Measurements from ENCODE around the gene CD96.

Gene CD96

DNA sequence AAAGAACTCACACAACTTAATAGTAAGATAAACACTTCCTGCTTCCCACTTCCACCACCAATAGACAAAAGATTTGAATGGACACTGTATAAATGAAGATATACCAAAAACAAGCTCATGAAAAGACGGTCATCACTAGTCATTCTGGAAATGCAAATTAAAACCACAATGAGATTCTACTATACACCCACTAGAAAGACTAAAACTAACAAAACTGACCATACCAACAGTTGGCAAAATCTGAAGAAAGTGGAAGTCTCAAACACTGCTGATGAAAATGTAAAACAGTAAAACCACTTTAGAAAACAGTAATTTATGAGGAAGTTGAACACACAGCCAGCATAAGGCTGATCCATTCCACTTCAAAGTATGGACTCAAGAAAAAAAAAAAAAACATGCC, 35.6 kb upstream of the CD96 start:
- Histone ChIP-seq H4K20me1 (ENCODE audit: insufficient read depth) (no peaks in the 10 kb centered on the region), H3K79me2 (ENCODE audit: insufficient read depth, low read depth) (no peaks in the 10 kb centered on the region), H3K27me3 (ENCODE audit: insufficient read depth, low read depth) (no peaks in the 10 kb centered on the region), H3K9ac (no peak overlapping the region), H3K36me3 (ENCODE audit: insufficient read depth) (no peaks in the 10 kb centered on the region), H3K4me1 (ENCODE audit: low read depth, poor library complexity, severe bottlenecking) (peaks cover 10% of the 10 kb centered on the region), H2AFZ (ENCODE audit: low read depth) (no peak overlapping the region), H3K27ac (no peak overlapping the region), H3K4me3 (IDR thresholded peaks at IDR 0.05; ENCODE audit: insufficient read depth, low read depth, low read length) (no peak overlapping the region), H3K4me2 (no peak overlapping the region)
- TF ChIP-seq, protein P1, sequence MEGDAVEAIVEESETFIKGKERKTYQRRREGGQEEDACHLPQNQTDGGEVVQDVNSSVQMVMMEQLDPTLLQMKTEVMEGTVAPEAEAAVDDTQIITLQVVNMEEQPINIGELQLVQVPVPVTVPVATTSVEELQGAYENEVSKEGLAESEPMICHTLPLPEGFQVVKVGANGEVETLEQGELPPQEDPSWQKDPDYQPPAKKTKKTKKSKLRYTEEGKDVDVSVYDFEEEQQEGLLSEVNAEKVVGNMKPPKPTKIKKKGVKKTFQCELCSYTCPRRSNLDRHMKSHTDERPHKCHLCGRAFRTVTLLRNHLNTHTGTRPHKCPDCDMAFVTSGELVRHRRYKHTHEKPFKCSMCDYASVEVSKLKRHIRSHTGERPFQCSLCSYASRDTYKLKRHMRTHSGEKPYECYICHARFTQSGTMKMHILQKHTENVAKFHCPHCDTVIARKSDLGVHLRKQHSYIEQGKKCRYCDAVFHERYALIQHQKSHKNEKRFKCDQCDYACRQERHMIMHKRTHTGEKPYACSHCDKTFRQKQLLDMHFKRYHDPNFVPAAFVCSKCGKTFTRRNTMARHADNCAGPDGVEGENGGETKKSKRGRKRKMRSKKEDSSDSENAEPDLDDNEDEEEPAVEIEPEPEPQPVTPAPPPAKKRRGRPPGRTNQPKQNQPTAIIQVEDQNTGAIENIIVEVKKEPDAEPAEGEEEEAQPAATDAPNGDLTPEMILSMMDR (conservative IDR thresholded peaks at IDR 0.05; ENCODE audit: low read depth, low read length): no peak

DNA sequence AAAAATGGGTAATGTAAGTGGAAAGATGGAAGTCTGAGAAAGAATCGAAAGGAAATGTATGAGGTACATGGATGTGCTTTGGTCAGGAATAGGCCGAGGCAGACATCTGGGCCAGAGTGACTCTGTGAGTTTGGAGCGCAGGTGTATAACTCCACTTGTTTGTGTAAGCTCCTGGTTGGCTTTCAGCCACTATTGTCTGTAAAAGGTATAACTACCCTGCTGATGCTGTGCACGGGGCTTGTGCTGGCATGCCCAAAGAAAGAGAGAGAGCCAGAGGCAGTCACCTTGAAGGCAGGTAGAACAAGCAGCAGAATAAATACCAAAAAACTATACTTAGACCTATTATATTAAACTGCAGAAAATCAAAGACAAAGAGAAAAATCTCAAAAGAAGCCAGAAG, 32.7 kb upstream of the CD96 start:
- TF ChIP-seq, protein P1 (conservative IDR thresholded peaks at IDR 0.05; ENCODE audit: low read depth, low read length): no peak
- H4K20me1 ChIP-seq (ENCODE audit: insufficient read depth): no peaks in the 10 kb centered on the region
- no peak overlapping the region for H3K9ac ChIP-seq
- H3K4me2 ChIP-seq: no peak overlapping the region
- H3K4me3 ChIP-seq (IDR thresholded peaks at IDR 0.05; ENCODE audit: insufficient read depth, low read depth, low read length): no peak overlapping the region
- H3K27ac ChIP-seq: no peak overlapping the region
- no peaks in the 10 kb centered on the region for H3K36me3 ChIP-seq (ENCODE audit: insufficient read depth)
- H3K27me3 ChIP-seq (ENCODE audit: insufficient read depth, low read depth): no peaks in the 10 kb centered on the region
- H2AFZ ChIP-seq (ENCODE audit: low read depth): no peak overlapping the region
- H3K79me2 ChIP-seq (ENCODE audit: insufficient read depth, low read depth): no peaks in the 10 kb centered on the region
- H3K4me1 ChIP-seq (ENCODE audit: low read depth, poor library complexity, severe bottlenecking): peaks cover 10% of the 10 kb centered on the region

DNA sequence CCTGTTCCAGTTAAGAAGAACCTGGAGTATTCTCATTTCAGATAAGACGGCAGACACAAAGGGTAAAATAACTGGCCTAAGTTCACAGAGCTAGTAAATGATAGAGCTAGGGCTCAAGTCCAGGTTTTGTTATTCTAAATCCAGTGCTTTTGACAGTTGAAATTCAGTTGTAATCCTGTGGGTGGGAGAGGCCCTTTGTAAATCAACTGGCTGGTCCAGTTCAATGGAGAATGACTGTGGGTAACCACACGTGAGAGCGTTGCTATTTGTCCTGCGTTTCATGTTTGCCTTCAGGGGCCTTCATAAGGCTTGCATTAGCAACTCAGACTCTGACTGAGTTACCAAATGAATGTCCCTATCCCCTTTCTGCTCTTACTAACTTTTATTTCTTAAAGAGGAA, 24.2 kb upstream of the CD96 start:
- Histone ChIP-seq H3K27ac (no peak overlapping the region), H3K27me3 (ENCODE audit: insufficient read depth, low read depth) (no peaks in the 10 kb centered on the region), H3K79me2 (ENCODE audit: insufficient read depth, low read depth) (no peaks in the 10 kb centered on the region), H3K36me3 (ENCODE audit: insufficient read depth) (no peaks in the 10 kb centered on the region), H3K9ac (no peak overlapping the region), H3K4me3 (IDR thresholded peaks at IDR 0.05; ENCODE audit: insufficient read depth, low read depth, low read length) (no peak overlapping the region), H3K4me1 (ENCODE audit: low read depth, poor library complexity, severe bottlenecking) (no peaks in the 10 kb centered on the region), H3K4me2 (no peak overlapping the region), H4K20me1 (ENCODE audit: insufficient read depth) (no peaks in the 10 kb centered on the region), H2AFZ (ENCODE audit: low read depth) (no peak overlapping the region)
- TF ChIP-seq, protein P1 (conservative IDR thresholded peaks at IDR 0.05; ENCODE audit: low read depth, low read length): no peak

DNA sequence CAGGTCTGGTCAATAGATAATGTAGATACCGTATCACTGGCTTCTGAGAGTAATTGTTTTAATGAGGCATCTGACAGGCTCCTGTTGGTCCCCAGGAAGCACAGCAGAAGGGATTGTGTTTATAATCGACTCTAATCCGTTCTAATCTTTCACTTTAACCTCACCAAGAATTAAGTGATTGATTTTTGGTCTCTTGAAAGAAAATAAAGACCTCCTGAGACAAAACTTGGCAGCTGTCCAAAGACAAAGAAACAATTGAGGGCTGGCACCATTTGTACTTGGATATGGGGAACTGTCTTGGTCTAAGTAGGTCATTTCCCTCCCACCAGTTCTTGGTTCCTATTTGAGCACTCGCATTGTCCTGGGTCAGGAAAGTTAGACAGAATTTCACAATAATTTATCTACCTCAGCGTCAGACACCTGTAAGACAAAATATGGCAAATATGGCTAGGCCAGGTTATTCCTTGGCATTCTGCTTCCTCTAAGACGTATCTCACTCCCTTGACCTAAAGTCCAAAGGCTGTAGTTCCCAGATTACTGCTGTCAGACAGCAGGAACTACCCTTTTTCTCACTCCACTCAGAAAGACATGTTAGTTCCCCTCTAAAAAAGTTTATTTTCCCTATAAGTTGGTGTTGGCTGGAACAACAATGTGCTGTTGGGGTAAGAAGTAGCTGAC, 22.7 kb upstream of the CD96 start:
- no peaks in the 10 kb centered on the region for H3K79me2 ChIP-seq (ENCODE audit: insufficient read depth, low read depth)
- H4K20me1 ChIP-seq (ENCODE audit: insufficient read depth): no peaks in the 10 kb centered on the region
- no peaks in the 10 kb centered on the region for H3K27me3 ChIP-seq (ENCODE audit: insufficient read depth, low read depth)
- no peaks in the 10 kb centered on the region for H3K4me1 ChIP-seq (ENCODE audit: low read depth, poor library complexity, severe bottlenecking)
- H3K27ac ChIP-seq: no peak overlapping the region
- no peaks in the 10 kb centered on the region for H3K36me3 ChIP-seq (ENCODE audit: insufficient read depth)
- no peak overlapping the region for H3K9ac ChIP-seq
- TF ChIP-seq, protein P1 (conservative IDR thresholded peaks at IDR 0.05; ENCODE audit: low read depth, low read length): no peak
- no peak overlapping the region for H2AFZ ChIP-seq (ENCODE audit: low read depth)
- no peak overlapping the region for H3K4me2 ChIP-seq
- no peak overlapping the region for H3K4me3 ChIP-seq (IDR thresholded peaks at IDR 0.05; ENCODE audit: insufficient read depth, low read depth, low read length)
